ENCODE measurements around the gene OVCA2.

Gene OVCA2

GRCh38 chr17:2051061-2051932 is 9.5 kb downstream of the OVCA2 start:
- peak in 19 of 58 donors; percentile 11 to 64 (median 37) for DNase-seq

GRCh38 chr17:2051933-2052559 is 10.2 kb downstream of the OVCA2 start:
- no peak for DNase-seq

GRCh38 chr17:2053380-2054261 is 11.8 kb downstream of the OVCA2 start:
- peak in 51 of 58 donors; percentile 28 to 85 (median 61) for DNase-seq

DNA sequence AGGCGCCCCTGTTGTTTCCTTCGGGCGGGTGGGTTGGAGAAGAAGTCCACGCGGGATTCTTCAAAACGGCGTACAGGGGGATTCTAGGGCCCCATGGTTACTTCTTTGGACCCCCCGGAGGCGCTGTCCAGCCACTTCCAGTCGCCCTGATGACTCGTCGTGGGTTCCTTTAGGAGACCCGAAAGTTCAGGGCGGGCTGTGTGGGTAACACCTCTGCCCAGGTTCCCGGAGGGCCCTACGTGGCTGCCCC is 12.4 kb downstream of the OVCA2 start:
- peak in 1 of 58 donors; percentile 50 for DNase-seq

- DNase-seq: peak in 45 of 58 donors; percentile 15 to 68 (median 41)
These were observed 12.9 kb downstream of the OVCA2 start, which contains the start of gene HIC1 for GRCh38 chr17:2054512-2055291. Gene HIC1, plus strand, starts transcription at chr17:2055103. Its CDS starts 1,588 bp downstream, at chr17:2056691.

GRCh38 chr17:2055292-2056205 is 13.7 kb downstream of the OVCA2 start:
- DNase-seq: no peak

- DNase-seq: no peak
These were observed 14.7 kb downstream of the OVCA2 start for GRCh38 chr17:2056206-2057174.

DNA sequence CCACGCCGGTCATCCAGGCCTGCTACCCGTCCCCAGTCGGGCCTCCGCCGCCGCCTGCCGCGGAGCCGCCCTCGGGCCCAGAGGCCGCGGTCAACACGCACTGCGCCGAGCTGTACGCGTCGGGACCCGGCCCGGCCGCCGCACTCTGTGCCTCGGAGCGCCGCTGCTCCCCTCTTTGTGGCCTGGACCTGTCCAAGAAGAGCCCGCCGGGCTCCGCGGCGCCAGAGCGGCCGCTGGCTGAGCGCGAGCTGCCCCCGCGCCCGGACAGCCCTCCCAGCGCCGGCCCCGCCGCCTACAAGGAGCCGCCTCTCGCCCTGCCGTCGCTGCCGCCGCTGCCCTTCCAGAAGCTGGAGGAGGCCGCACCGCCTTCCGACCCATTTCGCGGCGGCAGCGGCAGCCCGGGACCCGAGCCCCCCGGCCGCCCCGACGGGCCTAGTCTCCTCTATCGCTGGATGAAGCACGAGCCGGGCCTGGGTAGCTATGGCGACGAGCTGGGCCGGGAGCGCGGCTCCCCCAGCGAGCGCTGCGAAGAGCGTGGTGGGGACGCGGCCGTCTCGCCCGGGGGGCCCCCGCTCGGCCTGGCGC is 15.4 kb downstream of the OVCA2 start:
- DNase-seq: no peak

DNA sequence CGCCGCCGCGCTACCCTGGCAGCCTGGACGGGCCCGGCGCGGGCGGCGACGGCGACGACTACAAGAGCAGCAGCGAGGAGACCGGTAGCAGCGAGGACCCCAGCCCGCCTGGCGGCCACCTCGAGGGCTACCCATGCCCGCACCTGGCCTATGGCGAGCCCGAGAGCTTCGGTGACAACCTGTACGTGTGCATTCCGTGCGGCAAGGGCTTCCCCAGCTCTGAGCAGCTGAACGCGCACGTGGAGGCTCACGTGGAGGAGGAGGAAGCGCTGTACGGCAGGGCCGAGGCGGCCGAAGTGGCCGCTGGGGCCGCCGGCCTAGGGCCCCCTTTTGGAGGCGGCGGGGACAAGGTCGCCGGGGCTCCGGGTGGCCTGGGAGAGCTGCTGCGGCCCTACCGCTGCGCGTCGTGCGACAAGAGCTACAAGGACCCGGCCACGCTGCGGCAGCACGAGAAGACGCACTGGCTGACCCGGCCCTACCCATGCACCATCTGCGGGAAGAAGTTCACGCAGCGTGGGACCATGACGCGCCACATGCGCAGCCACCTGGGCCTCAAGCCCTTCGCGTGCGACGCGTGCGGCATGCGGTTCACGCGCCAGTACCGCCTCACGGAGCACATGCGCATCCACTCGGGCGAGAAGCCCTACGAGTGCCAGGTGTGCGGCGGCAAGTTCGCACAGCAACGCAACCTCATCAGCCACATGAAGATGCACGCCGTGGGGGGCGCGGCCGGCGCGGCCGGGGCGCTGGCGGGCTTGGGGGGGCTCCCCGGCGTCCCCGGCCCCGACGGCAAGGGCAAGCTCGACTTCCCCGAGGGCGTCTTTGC is 16.2 kb downstream of the OVCA2 start:
- no peak for DNase-seq

- DNase-seq: peak in 14 of 58 donors; percentile 5 to 46 (median 19)
These were observed 17.0 kb downstream of the OVCA2 start for GRCh38 chr17:2058586-2059546.

GRCh38 chr17:2059547-2060384 is 17.9 kb downstream of the OVCA2 start:
- no peak for DNase-seq

DNA sequence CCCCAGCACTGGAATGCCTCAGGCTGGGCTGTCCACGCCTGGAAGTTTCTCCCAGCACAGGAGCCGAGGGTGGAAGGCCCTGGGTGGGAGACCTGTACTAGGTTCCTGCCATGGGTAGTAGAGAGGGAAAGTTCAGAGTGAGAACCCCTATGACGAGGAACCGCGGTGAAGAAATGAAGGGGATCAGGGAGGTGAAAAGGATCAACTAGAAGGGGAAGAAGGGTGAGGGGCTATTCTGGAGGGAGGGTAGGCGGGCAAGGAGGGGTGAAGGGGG is 18.5 kb downstream of the OVCA2 start:
- DNase-seq: no peak

DNA sequence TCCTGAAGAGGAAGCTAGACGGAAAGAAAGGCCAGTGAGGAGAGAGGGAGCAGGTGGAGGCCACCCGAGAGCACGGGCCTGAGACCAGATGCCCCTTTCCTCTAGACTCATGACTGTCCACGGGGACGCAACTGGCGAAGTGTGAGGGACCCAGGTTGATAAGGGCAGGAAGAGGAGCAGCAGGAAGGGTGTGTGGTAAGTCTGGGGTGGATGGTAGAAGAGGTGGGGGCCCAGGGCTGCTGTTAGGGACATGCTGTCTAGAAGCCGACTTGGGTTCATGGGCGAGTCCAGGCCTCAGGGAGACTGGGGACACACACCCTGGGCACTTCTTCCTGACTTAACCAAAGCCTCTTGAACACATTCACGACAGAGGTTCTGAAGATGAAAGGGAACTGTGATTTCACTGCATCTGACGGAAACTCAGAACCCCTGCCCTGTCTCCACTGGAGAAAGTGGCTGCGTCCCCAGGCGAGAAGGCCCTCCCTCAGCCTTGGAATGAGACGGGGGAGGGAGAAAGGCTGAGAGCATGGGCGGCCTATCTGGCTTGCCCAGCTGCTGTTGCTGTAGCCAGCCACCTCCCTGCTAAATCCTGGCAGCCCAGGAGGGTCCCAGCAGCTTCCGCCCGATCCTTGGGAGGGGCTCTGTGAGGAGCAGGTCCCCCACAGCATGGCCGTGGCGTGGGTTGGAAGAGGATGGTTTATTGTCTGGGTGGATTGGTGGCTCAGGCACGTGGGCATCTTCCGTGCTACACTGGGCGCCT is 19.0 kb downstream of the OVCA2 start:
- no peak for DNase-seq

GRCh38 chr17:2061441-2061958 is 19.7 kb downstream of the OVCA2 start:
- DNase-seq: no peak

Measured in anterior cingulate cortex (tissue), 58 donors.